ENCODE measurements around the gene GPC6.

The GPC6 gene

GRCh38 chr13:93714171-93714570, 487.6 kb downstream of the GPC6 start:
- no peaks in the 10 kb centered on the region for H3K36me3 ChIP-seq (ENCODE audit: insufficient read depth, low read depth, low read length)
- peaks cover 16% of the 10 kb centered on the region; the same call in 1 of the 2 replicates for H3K9me3 ChIP-seq (ENCODE audit: insufficient read depth, low read depth, low read length)
- H3K9ac ChIP-seq (ENCODE audit: low read depth, low read length), result no peak overlapping the region
- H3K27me3 ChIP-seq (ENCODE audit: insufficient read depth, low read length), result no peaks in the 10 kb centered on the region
- no peak overlapping the region for H3K27ac ChIP-seq (ENCODE audit: low read length)
- no peaks in the 10 kb centered on the region for H3K4me1 ChIP-seq (ENCODE audit: insufficient read depth, low read length)
- no peak overlapping the region for H3K4me3 ChIP-seq (ENCODE audit: low read length)

GRCh38 chr13:93715866-93716265, 489.3 kb downstream of the GPC6 start:
- no peak overlapping the region for H3K4me3 ChIP-seq (ENCODE audit: low read length)
- no peak overlapping the region for H3K9ac ChIP-seq (ENCODE audit: low read depth, low read length)
- H3K27ac ChIP-seq (ENCODE audit: low read length), result no peak overlapping the region
- H3K27me3 ChIP-seq (ENCODE audit: insufficient read depth, low read length), result no peaks in the 10 kb centered on the region
- peaks cover 16% of the 10 kb centered on the region; the same call in 1 of the 2 replicates for H3K9me3 ChIP-seq (ENCODE audit: insufficient read depth, low read depth, low read length)
- H3K36me3 ChIP-seq (ENCODE audit: insufficient read depth, low read depth, low read length), result no peaks in the 10 kb centered on the region
- H3K4me1 ChIP-seq (ENCODE audit: insufficient read depth, low read length), result no peaks in the 10 kb centered on the region

- Histone ChIP-seq H3K9ac (ENCODE audit: low read depth, low read length) (no peak overlapping the region), H3K4me1 (ENCODE audit: insufficient read depth, low read length) (no peaks in the 10 kb centered on the region), H3K27ac (ENCODE audit: low read length) (no peak overlapping the region), H3K27me3 (ENCODE audit: insufficient read depth, low read length) (no peaks in the 10 kb centered on the region), H3K36me3 (ENCODE audit: insufficient read depth, low read depth, low read length) (no peaks in the 10 kb centered on the region), H3K9me3 (ENCODE audit: insufficient read depth, low read depth, low read length) (peaks cover 16% of the 10 kb centered on the region; the same call in 1 of the 2 replicates), H3K4me3 (ENCODE audit: low read length) (no peak overlapping the region)
Observed at GRCh38 chr13:93716623-93717022, 490.0 kb downstream of the GPC6 start.

- Histone ChIP-seq H3K9me3 (ENCODE audit: insufficient read depth, low read depth, low read length) (no peaks in the 10 kb centered on the region), H3K4me3 (ENCODE audit: low read length) (no peak overlapping the region), H3K9ac (ENCODE audit: low read depth, low read length) (no peak overlapping the region), H3K27me3 (ENCODE audit: insufficient read depth, low read length) (no peaks in the 10 kb centered on the region), H3K27ac (ENCODE audit: low read length) (no peak overlapping the region), H3K4me1 (ENCODE audit: insufficient read depth, low read length) (no peaks in the 10 kb centered on the region), H3K36me3 (ENCODE audit: insufficient read depth, low read depth, low read length) (no peaks in the 10 kb centered on the region)
Observed at GRCh38 chr13:93721483-93721882, 494.9 kb downstream of the GPC6 start.

- Histone ChIP-seq H3K27ac (ENCODE audit: low read length) (no peak overlapping the region), H3K9ac (ENCODE audit: low read depth, low read length) (no peak overlapping the region), H3K36me3 (ENCODE audit: insufficient read depth, low read depth, low read length) (no peaks in the 10 kb centered on the region), H3K9me3 (ENCODE audit: insufficient read depth, low read depth, low read length) (no peaks in the 10 kb centered on the region), H3K4me1 (ENCODE audit: insufficient read depth, low read length) (no peaks in the 10 kb centered on the region; the same call in 1 of the 2 replicates), H3K4me3 (ENCODE audit: low read length) (no peak overlapping the region), H3K27me3 (ENCODE audit: insufficient read depth, low read length) (no peaks in the 10 kb centered on the region)
Observed at GRCh38 chr13:93723316-93723715, 496.7 kb downstream of the GPC6 start.

GRCh38 chr13:93724187-93724586, 497.6 kb downstream of the GPC6 start:
- H3K36me3 ChIP-seq (ENCODE audit: insufficient read depth, low read depth, low read length), result no peaks in the 10 kb centered on the region
- H3K4me1 ChIP-seq (ENCODE audit: insufficient read depth, low read length), result no peaks in the 10 kb centered on the region; the same call in 1 of the 2 replicates
- H3K27ac ChIP-seq (ENCODE audit: low read length), result no peak overlapping the region
- no peaks in the 10 kb centered on the region for H3K27me3 ChIP-seq (ENCODE audit: insufficient read depth, low read length)
- H3K9ac ChIP-seq (ENCODE audit: low read depth, low read length), result no peak overlapping the region
- no peak overlapping the region for H3K4me3 ChIP-seq (ENCODE audit: low read length)
- H3K9me3 ChIP-seq (ENCODE audit: insufficient read depth, low read depth, low read length), result no peaks in the 10 kb centered on the region

- Histone ChIP-seq H3K4me3 (ENCODE audit: low read length) (no peak overlapping the region), H3K27me3 (ENCODE audit: insufficient read depth, low read length) (no peaks in the 10 kb centered on the region), H3K4me1 (ENCODE audit: insufficient read depth, low read length) (no peaks in the 10 kb centered on the region; the same call in 1 of the 2 replicates), H3K9me3 (ENCODE audit: insufficient read depth, low read depth, low read length) (no peaks in the 10 kb centered on the region), H3K9ac (ENCODE audit: low read depth, low read length) (no peak overlapping the region), H3K36me3 (ENCODE audit: insufficient read depth, low read depth, low read length) (no peaks in the 10 kb centered on the region), H3K27ac (ENCODE audit: low read length) (no peak overlapping the region)
Observed at GRCh38 chr13:93726173-93726957, 499.8 kb downstream of the GPC6 start.

GRCh38 chr13:93727211-93728141, 500.9 kb downstream of the GPC6 start:
- H3K27ac ChIP-seq (ENCODE audit: low read length), result no peak overlapping the region
- H3K4me3 ChIP-seq (ENCODE audit: low read length), result no peak overlapping the region
- no peaks in the 10 kb centered on the region for H3K9me3 ChIP-seq (ENCODE audit: insufficient read depth, low read depth, low read length)
- no peak overlapping the region for H3K9ac ChIP-seq (ENCODE audit: low read depth, low read length)
- no peaks in the 10 kb centered on the region; the same call in 1 of the 2 replicates for H3K4me1 ChIP-seq (ENCODE audit: insufficient read depth, low read length)
- H3K36me3 ChIP-seq (ENCODE audit: insufficient read depth, low read depth, low read length), result no peaks in the 10 kb centered on the region
- H3K27me3 ChIP-seq (ENCODE audit: insufficient read depth, low read length), result no peaks in the 10 kb centered on the region

- Histone ChIP-seq H3K27me3 (ENCODE audit: insufficient read depth, low read length) (no peaks in the 10 kb centered on the region), H3K36me3 (ENCODE audit: insufficient read depth, low read depth, low read length) (no peaks in the 10 kb centered on the region), H3K9ac (ENCODE audit: low read depth, low read length) (no peak overlapping the region), H3K27ac (ENCODE audit: low read length) (no peak overlapping the region), H3K4me1 (ENCODE audit: insufficient read depth, low read length) (no peaks in the 10 kb centered on the region; the same call in 1 of the 2 replicates), H3K4me3 (ENCODE audit: low read length) (no peak overlapping the region), H3K9me3 (ENCODE audit: insufficient read depth, low read depth, low read length) (no peaks in the 10 kb centered on the region)
Observed at GRCh38 chr13:93729383-93729782, 502.8 kb downstream of the GPC6 start.

GRCh38 chr13:93730780-93731179, 504.2 kb downstream of the GPC6 start:
- Histone ChIP-seq H3K27me3 (ENCODE audit: insufficient read depth, low read length) (no peaks in the 10 kb centered on the region), H3K4me1 (ENCODE audit: insufficient read depth, low read length) (no peaks in the 10 kb centered on the region; the same call in 1 of the 2 replicates), H3K4me3 (ENCODE audit: low read length) (no peak overlapping the region), H3K36me3 (ENCODE audit: insufficient read depth, low read depth, low read length) (no peaks in the 10 kb centered on the region), H3K27ac (ENCODE audit: low read length) (no peak overlapping the region), H3K9me3 (ENCODE audit: insufficient read depth, low read depth, low read length) (no peaks in the 10 kb centered on the region), H3K9ac (ENCODE audit: low read depth, low read length) (no peak overlapping the region)

GRCh38 chr13:93732186-93732585, 505.6 kb downstream of the GPC6 start:
- Histone ChIP-seq H3K4me1 (ENCODE audit: insufficient read depth, low read length) (no peaks in the 10 kb centered on the region), H3K36me3 (ENCODE audit: insufficient read depth, low read depth, low read length) (no peaks in the 10 kb centered on the region), H3K4me3 (ENCODE audit: low read length) (no peak overlapping the region), H3K9ac (ENCODE audit: low read depth, low read length) (no peak overlapping the region), H3K9me3 (ENCODE audit: insufficient read depth, low read depth, low read length) (no peaks in the 10 kb centered on the region), H3K27ac (ENCODE audit: low read length) (no peak overlapping the region), H3K27me3 (ENCODE audit: insufficient read depth, low read length) (no peaks in the 10 kb centered on the region)
